DND-41 (cell line): ENCODE results near the gene EXOG.
A peak's percentile ranks its signal among the peaks of the same experiment; 100 is the strongest.

ENCODE experiments used
- ATAC-seq: fragments of 200-7000 bp; cut with Tn5 transposase; 3 replicates; pipeline ENCODE4 v1.9.1; 2021; ENCODE audit warnings: low read depth; ENCODE audit not compliant: insufficient read depth
- DNase-seq: peaks from one replicate; pipeline ENCODE4 v3.0.0-alpha.2; 2020
- H2AFZ ChIP-seq: 2 replicates; pipeline ENCODE4 v1.6.0; 2012; ENCODE audit warnings: low read depth, low read length
- H3K27ac ChIP-seq: 2 replicates; pipeline ENCODE4 v1.5.1; 2012; ENCODE audit warnings: low read length, inconsistent platforms
- H3K27me3 ChIP-seq: fragments of 200-600 bp; sonication (generic); 2 replicates; pipeline ENCODE4 v1.6.0; 2012; ENCODE audit warnings: low read length, mild to moderate bottlenecking, inconsistent platforms; ENCODE audit not compliant: insufficient read depth, poor library complexity
- H3K36me3 ChIP-seq: 2 replicates; pipeline ENCODE4 v1.5.1; 2012; ENCODE audit warnings: low read length, inconsistent platforms; ENCODE audit not compliant: insufficient read depth
- H3K4me1 ChIP-seq: 2 replicates; pipeline ENCODE4 v1.5.1; 2012; ENCODE audit warnings: mild to moderate bottlenecking, low read length; ENCODE audit not compliant: insufficient read depth
- H3K4me2 ChIP-seq: 2 replicates; pipeline ENCODE4 v1.6.0; 2012; ENCODE audit warnings: mild to moderate bottlenecking, moderate library complexity, low read length, inconsistent platforms; ENCODE audit not compliant: insufficient read depth
- H3K4me3 ChIP-seq, 2 experiments: fragments of 200-600 bp in 1 of 2; shearing (Covaris generic) in 1 of 2; 2 replicates each; pipeline ENCODE4 v1.5.1; 2012 to 2016; ENCODE audit warnings: inconsistent platforms in 2 of 2, low read length in 2 of 2, mild to moderate bottlenecking in 2 of 2, low read depth in 1 of 2, moderate library complexity in 1 of 2
- H3K79me2 ChIP-seq: 2 replicates; pipeline ENCODE4 v1.6.0; 2012; ENCODE audit warnings: low read length, inconsistent platforms; ENCODE audit not compliant: insufficient read depth
- H3K9ac ChIP-seq: 2 replicates; pipeline ENCODE4 v1.6.0; 2012; ENCODE audit warnings: low read depth, mild to moderate bottlenecking, inconsistent platforms, low read length, moderate library complexity
- H3K9me3 ChIP-seq: 2 replicates; pipeline ENCODE4 v1.5.1; 2012; ENCODE audit warnings: low read length, moderate library complexity, mild to moderate bottlenecking, inconsistent platforms; ENCODE audit not compliant: insufficient read depth, severe bottlenecking
- H4K20me1 ChIP-seq: 2 replicates; pipeline ENCODE4 v1.6.0; 2012; ENCODE audit warnings: low read length; ENCODE audit not compliant: insufficient read depth
- CTCF ChIP-seq: IDR thresholded peaks from 2 replicates; pipeline ENCODE4 v1.5.1; 2012; ENCODE audit warnings: borderline replicate concordance, low read length, moderate library complexity, mild to moderate bottlenecking; ENCODE audit not compliant: poor library complexity, severe bottlenecking; ENCODE audit errors: extremely low read depth
- EZH2 ChIP-seq: IDR thresholded peaks from 3 replicates; pipeline ENCODE4 v1.6.1; 2012; ENCODE audit warnings: borderline replicate concordance, low read depth, mild to moderate bottlenecking, moderate library complexity, low read length, inconsistent platforms; ENCODE audit not compliant: severe bottlenecking

The EXOG gene

GRCh38 chr3:38556640-38557358 lies 60.7 kb downstream of the EXOG start:
- no peaks in the 10 kb centered on the region for H4K20me1 ChIP-seq
- no peak overlapping the region for H3K9ac ChIP-seq
- H2AFZ ChIP-seq: no peak overlapping the region
- no peak for ATAC-seq
- H3K4me3 ChIP-seq: no peak overlapping the region
- no peaks in the 10 kb centered on the region for H3K4me1 ChIP-seq
- DNase-seq: no peak
- H3K9me3 ChIP-seq: peaks cover 2% of the 10 kb centered on the region
- no peaks in the 10 kb centered on the region for H3K79me2 ChIP-seq
- no peak overlapping the region for H3K4me2 ChIP-seq
- no peak for TF ChIP-seq CTCF
- TF ChIP-seq EZH2: no peak
- H3K27me3 ChIP-seq: peaks cover 2% of the 10 kb centered on the region
- no peak overlapping the region for H3K27ac ChIP-seq
- H3K36me3 ChIP-seq: no peaks in the 10 kb centered on the region

GRCh38 chr3:38558864-38559263 lies 62.7 kb downstream of the EXOG start:
- Histone ChIP-seq H3K27me3 (peaks cover 2% of the 10 kb centered on the region), H3K4me3 (no peak overlapping the region), H3K9ac (no peak overlapping the region), H3K4me2 (no peak overlapping the region), H3K9me3 (peaks cover 2% of the 10 kb centered on the region), H3K36me3 (no peaks in the 10 kb centered on the region), H3K4me1 (no peaks in the 10 kb centered on the region), H3K79me2 (no peaks in the 10 kb centered on the region), H4K20me1 (no peaks in the 10 kb centered on the region), H2AFZ (no peak overlapping the region), H3K27ac (no peak overlapping the region)
- ATAC-seq: no peak
- no peak for DNase-seq
- TF ChIP-seq EZH2 (no peak), CTCF (peak; percentile 5)

GRCh38 chr3:38560284-38560683 lies 64.1 kb downstream of the EXOG start:
- H3K9me3 ChIP-seq: no peaks in the 10 kb centered on the region
- H3K9ac ChIP-seq: no peak overlapping the region
- H3K4me2 ChIP-seq: no peak overlapping the region
- H3K27me3 ChIP-seq: peaks cover 2% of the 10 kb centered on the region
- no peak overlapping the region for H2AFZ ChIP-seq
- DNase-seq (no peak), ATAC-seq (peak; percentile 35; the same call in 1 of the 3 replicates)
- no peak overlapping the region for H3K27ac ChIP-seq
- no peaks in the 10 kb centered on the region for H4K20me1 ChIP-seq
- no peaks in the 10 kb centered on the region for H3K36me3 ChIP-seq
- H3K4me3 ChIP-seq: no peak overlapping the region
- no peaks in the 10 kb centered on the region for H3K79me2 ChIP-seq
- peak; percentile 10 for TF ChIP-seq CTCF
- TF ChIP-seq EZH2: no peak
- no peaks in the 10 kb centered on the region for H3K4me1 ChIP-seq
